HG02973 (cell line): Measurements from ENCODE around the gene DISP3.

Source experiments
- ATAC-seq: cut with Tn5 transposase; IDR thresholded peaks from one replicate; pipeline ENCODE4 v1.9.1; 2021; ENCODE audit warnings: moderate library complexity; ENCODE audit not compliant: unreplicated experiment

The DISP3 gene

GRCh38 chr1:11538886-11539285, 59.9 kb downstream of the DISP3 start:
- ATAC-seq = no peak

GRCh38 chr1:11539850-11540772, 61.2 kb downstream of the DISP3 start:
- no peak for ATAC-seq

DNA sequence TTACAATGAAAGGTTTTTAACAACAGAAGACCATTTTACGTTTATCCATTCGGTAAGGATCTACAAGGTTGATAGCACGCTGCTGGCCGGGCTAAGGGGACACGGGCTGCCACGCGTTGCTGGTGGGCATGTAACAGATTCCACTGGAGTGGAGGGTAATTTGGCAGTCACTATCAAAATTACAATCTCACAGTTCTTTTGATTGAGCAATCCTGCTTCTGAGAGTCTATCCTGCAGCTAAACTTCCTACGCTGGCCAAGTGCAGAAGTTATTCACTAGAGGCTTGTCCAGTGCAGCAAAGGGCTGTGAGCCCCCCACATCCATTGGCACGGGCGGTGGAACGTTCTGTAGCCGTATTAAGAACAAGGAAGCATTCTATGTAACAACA, 61.8 kb downstream of the DISP3 start:
- ATAC-seq = no peak

GRCh38 chr1:11541236-11541635, 62.3 kb downstream of the DISP3 start:
- ATAC-seq = no peak

DNA sequence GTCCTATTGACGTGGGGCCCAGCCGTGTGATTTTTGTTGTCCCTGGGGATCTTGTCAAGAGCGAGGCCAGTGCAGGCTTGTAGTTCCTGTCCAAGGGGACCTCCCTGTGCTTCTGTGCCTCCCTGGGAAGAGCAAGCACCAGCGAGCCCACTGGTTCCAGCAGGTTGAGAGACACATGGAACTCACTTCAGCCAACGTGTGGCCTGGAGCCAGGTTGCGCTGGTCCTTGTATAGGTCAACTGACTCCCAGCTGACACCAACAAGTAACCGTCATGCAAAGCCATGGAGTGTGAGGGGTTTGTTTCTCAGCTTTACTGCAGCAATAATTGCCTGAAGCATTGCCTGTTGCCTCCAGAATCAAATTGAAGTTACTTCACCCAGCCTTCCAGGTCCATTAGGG, 63.0 kb downstream of the DISP3 start:
- ATAC-seq = no peak

DNA sequence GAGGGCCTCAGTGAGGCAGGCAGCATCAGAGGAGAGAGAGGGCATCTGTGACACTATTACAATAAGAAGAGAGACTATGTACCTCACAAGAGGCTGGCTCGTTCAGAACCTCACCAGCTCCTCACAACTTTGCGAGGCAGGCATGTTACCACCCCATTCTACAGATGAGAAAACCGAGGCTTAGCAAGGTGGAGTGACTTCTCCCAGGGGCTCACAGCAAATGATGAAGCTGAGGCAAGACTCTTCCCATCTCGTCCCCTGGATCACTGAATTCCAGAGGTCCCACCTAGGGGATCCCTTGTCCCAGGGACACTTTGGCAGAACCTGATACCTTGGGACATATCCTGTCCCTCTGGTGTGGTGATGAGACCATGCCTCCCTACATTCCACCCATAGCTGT, 64.4 kb downstream of the DISP3 start:
- ATAC-seq = no peak

GRCh38 chr1:11543796-11544195, 64.8 kb downstream of the DISP3 start:
- ATAC-seq = no peak

- no peak for ATAC-seq
These were observed 67.5 kb downstream of the DISP3 start for GRCh38 chr1:11546456-11546855.

DNA sequence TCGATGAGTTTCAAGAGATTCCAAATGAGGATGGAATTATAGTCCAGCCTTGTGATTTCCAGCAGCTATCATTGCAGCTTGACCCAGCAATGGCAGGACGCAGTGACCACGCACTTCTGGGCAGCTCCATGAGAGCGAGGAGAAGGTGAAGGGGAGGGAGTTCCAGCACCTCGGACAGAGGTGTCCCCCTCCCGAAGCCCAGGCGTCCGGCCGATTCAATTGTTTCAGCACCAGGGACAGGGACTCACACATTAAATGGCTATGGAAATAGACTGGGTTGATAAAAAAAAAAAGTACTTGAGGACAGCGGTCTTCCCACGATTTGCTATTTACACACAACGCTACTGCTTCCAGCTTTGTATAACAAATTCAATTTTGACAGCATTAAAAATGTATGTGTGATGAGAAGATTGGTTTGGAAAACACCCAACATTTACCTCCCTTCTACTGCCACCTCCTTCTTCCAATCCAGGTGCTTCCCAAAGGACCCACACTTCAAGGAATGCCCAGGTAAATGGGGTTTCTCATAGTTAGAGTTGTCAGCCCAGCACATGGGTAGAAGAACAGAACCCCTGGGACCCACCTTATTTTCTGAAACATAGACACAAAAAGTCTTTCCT, 71.8 kb downstream of the DISP3 start:
- ATAC-seq = no peak

DNA sequence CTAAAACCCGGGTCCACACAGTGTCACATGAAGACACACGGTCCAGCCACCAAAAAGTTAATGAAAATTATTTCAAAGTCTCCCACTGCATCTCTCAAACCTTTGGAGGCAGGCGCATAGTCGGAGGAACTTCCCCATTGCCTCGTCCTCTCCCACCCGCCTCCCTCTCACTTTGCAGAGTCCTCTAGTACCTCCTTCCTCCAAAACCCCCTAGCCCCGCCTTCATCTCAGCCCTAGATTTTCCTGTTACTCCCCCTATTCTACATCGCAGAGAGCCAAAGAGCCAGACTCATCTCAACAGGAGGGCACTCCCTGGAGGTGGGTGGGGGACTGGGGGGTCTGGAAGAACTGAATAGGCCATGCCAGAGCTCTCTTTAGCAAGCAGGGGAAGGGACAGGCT, 79.3 kb downstream of the DISP3 start:
- ATAC-seq = no peak

- ATAC-seq = no peak
These were observed 80.1 kb downstream of the DISP3 start for GRCh38 chr1:11558871-11559590.

DNA sequence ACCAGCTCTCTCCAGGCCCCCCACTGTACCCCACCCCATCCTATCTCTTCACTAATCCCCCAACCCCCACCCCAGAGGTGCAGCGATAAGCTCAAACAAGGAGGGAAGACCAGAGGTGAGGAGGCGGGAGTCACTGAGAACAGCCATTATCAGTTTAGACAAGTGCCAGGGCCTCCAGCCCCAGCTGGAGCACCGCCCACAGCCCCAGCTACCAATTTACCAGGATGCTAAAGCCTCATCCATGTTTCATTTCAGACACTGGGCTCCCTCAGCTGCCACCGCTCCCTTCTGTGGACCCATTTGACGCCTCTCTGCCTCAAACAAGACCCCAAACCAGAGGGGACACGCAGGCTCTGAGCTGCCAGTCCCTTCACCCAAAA, 80.6 kb downstream of the DISP3 start:
- no peak for ATAC-seq

GRCh38 chr1:11560061-11560460, 81.1 kb downstream of the DISP3 start:
- ATAC-seq = no peak

DNA sequence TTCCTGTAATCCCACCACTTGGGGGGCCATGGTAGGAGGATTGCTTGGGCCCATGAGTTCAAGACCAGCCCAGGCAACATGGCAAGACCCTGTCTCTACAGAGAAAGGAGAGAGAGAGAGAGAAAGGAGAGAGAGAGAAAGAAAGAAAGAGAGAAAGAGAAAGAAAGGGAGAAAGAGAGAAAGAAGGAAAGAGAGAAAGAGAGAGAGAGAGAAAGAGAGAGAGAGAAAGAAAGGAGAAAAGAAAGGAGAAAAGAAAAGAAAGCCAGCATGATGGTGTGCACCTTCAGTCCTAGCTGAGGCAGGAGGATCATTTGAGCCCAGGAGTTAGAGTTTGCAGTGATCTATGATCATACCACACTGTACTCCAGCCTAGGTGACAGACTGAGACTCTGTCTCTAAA, 82.8 kb downstream of the DISP3 start:
- no peak for ATAC-seq

DNA sequence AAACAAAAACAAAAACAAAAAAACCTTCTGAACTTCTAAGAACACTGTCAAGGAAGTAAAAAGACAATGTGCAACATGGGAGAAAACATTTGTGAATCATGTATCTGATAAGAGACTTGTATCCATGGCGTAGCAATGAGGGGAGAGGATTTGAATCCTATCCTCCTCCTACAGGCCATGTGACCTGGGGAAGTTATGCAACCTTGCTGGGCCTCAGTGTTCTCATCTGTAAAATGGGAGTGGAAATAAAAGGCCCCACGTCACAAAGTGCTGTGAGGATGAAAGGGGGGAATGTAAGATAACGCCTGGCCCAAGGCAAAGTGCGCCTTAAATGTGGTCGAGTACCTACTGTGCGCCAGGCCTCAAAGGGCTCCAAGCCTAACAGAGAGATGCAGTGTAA, 83.7 kb downstream of the DISP3 start:
- ATAC-seq = no peak

GRCh38 chr1:11563560-11564069, 84.7 kb downstream of the DISP3 start:
- no peak for ATAC-seq

DNA sequence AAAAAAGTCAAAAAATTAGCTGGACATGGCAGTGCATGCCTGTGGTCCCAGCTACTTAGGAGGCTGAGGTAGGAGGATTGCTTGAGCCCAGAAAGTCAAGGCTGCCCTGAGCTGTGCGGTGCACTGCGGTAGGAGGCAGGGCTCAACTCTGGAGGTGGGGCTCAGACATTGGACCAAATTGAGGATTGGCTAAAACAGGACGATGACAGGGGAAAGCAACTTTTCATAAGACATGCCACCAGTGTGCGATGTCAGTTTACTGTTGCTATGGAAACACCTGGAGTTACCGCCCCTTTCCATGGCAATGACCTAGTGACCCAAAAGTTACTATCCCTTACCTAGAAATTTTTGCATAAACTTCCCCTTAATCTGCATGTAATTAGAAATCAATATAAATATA, 85.3 kb downstream of the DISP3 start:
- ATAC-seq = no peak

- no peak for ATAC-seq
These were observed 87.3 kb downstream of the DISP3 start for GRCh38 chr1:11566042-11566850.

DNA sequence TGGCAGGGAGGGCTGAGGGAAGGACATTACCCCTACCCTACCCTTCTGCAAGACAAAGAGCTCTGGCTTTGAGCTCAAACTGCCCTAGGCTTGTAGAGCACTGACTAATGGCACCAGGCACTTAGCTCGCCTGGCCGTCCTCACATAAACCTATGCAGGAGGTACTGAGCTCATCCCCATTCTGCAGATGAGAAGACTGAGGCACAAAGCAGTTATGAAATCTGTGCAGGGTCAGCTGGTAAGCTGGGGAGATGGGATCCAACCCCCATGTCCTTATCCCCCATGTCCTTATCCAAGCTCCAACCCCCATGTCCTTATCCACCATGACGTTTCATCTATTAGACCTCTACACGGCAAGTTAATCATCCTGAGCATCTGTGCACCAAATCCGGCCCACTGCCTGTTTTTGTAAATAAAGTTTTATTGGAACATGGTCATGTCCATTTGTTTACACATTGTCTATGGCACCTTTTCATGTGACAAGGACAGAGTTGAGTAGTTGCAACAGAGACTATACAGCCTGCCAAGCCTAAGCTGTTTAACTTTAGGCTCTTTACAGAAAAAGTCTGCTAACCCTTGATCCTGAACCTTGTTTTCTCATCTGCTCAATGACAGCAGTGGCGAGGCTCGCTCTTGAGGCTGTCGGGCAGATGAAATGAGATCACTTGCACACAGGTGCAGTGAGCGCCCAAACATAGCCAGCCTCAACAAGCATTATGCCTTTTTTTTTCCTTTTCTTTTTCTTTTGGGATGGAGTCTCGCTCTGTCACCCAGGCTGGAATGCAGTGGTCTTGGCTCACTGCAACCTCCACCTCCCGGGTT, 88.5 kb downstream of the DISP3 start:
- no peak for ATAC-seq

DNA sequence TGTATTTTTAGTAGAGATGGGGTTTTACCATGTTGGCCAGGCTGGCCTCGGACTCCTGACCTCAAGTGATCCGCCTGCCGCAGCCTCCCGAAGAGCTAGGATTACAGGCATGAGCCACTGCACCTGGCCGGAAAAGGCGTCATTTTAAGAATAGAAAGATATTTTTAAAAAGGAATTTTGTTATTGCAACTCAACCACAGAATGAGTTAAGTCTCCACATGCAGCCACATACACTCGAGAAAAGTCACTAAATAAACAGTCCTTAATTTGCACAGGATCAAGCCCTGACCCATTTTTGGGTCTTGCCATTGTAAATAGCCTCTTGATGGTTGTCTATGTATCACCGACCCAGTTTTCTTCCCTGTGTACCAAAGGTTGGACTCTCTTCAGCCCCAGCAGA, 89.7 kb downstream of the DISP3 start:
- no peak for ATAC-seq
